CD4-positive, alpha-beta memory T cell (primary cell): ENCODE data around the gene ARID4A. TPM values are rescaled to one million over a fixed set of nuclear protein-coding genes. Genes with fewer than 3 reads are reported as not detected.

Experiments
- CTCF ChIA-PET: fragments of 350-600 bp; sonication (Branson Sonifier 250); formaldehyde crosslinking; loops from one replicate; lab custom pipeline; 2021; ENCODE audit warnings: inconsistent platforms; ENCODE audit not compliant: partially characterized antibody; lab: Charles Lee
- POLR2A ChIA-PET: fragments of 350-600 bp; sonication (Branson Sonifier 250); formaldehyde crosslinking; loops from one replicate; lab custom pipeline; 2021; ENCODE audit not compliant: partially characterized antibody; lab: Charles Lee
- DNase-seq, 5 donors: peaks; one replicate each; pipeline versions ENCODE4 v3.0.0 to v3.0.0-alpha.2; 2020 to 2022; ENCODE audit warnings: mixed read lengths in 1 of 5
- H3K27ac ChIP-seq: one replicate; pipeline ENCODE4 v1.7.0; 2013; ENCODE audit warnings: low read depth, low read length
- H3K27me3 ChIP-seq: 2 replicates; pipeline ENCODE4 v1.7.0; 2013; ENCODE audit warnings: mild to moderate bottlenecking, low read length, moderate library complexity; ENCODE audit not compliant: insufficient read depth
- H3K36me3 ChIP-seq: 2 replicates; pipeline ENCODE4 v1.7.0; 2013; ENCODE audit warnings: mild to moderate bottlenecking, low read length, moderate library complexity; ENCODE audit not compliant: insufficient read depth
- H3K4me1 ChIP-seq: 2 replicates; pipeline ENCODE4 v1.7.0; 2013; ENCODE audit warnings: mild to moderate bottlenecking, low read length, moderate library complexity; ENCODE audit not compliant: insufficient read depth
- H3K4me3 ChIP-seq, 2 donors: one replicate each; pipeline ENCODE4 v1.7.0; 2013; ENCODE audit warnings: low read length in 2 of 2, mild to moderate bottlenecking in 1 of 2
- H3K9me3 ChIP-seq, 2 donors: one replicate each; pipeline ENCODE4 v1.7.0; 2013; ENCODE audit warnings: low read length in 2 of 2, control low read depth in 1 of 2; ENCODE audit not compliant: control insufficient read depth in 1 of 2
- H3K27ac Mint-ChIP-seq, 7 donors: one replicate each; pipeline ENCODE4 v1.8.0; 2020 to 2021; ENCODE audit warnings: mixed read lengths in 7 of 7, mild to moderate bottlenecking in 6 of 7, inconsistent platforms in 3 of 7, moderate library complexity in 3 of 7
- H3K27me3 Mint-ChIP-seq, 2 donors: one replicate each; pipeline ENCODE4 v1.8.0; 2020 to 2021; ENCODE audit warnings: mixed read lengths in 2 of 2
- H3K36me3 Mint-ChIP-seq, 2 donors: one replicate each; pipeline ENCODE4 v1.8.0; 2020 to 2021; ENCODE audit warnings: mixed read lengths in 2 of 2, inconsistent platforms in 1 of 2, mild to moderate bottlenecking in 1 of 2
- H3K4me1 Mint-ChIP-seq, 4 donors: one replicate each; pipeline ENCODE4 v1.8.0; 2020 to 2021; ENCODE audit warnings: mixed read lengths in 4 of 4, mild to moderate bottlenecking in 1 of 4
- H3K4me3 Mint-ChIP-seq, 8 donors: one replicate each; pipeline ENCODE4 v1.8.0; 2020 to 2021; ENCODE audit warnings: mixed read lengths in 8 of 8, mild to moderate bottlenecking in 7 of 8, moderate library complexity in 6 of 8, inconsistent platforms in 3 of 8
- H3K9me3 Mint-ChIP-seq, 8 donors: one replicate each; pipeline ENCODE4 v1.8.0; 2020 to 2021; ENCODE audit warnings: mixed read lengths in 8 of 8, mild to moderate bottlenecking in 5 of 8, inconsistent platforms in 3 of 8, moderate library complexity in 1 of 8
- intact Hi-C: fragments of 100-400 bp; cut with micrococcal nuclease; formaldehyde crosslinking; loops from one replicate; pipeline ENCODE4 v1.15.1; 2023
- polyA plus RNA-seq, 2 donors: library from polyadenylated mRNA; unstranded; fragments of 300-500 nt; fragmentation: Illumina TruSeq; gene quantifications; one replicate each; pipeline ENCODE4 v1.2.3, GENCODE V29; 2021
- total RNA-seq, 2 experiments: library from RNA; stranded (reverse); gene quantifications; one replicate each; pipeline ENCODE4 v1.2.3, GENCODE V29; 2021

Gene ARID4A
- total and polyA plus RNA-seq, 4 experiments from 2014 or later: 12.8 to 84.1 (median 58.8) TPM

- no peaks in the 10 kb centered on the region for H3K27me3 ChIP-seq
- no peak overlapping the region for H3K27ac ChIP-seq
- no peaks in the 10 kb centered on the region for H3K4me1 ChIP-seq
- H3K4me3 ChIP-seq: no peak overlapping the region
- Mint-ChIP-seq H3K36me3 (peaks cover 55 to 63% of the 10 kb centered on the region in 2 donors), H3K27me3 (no peaks in the 10 kb centered on the region), H3K27ac (peak overlapping the region in 2 of 7 donors; percentile 46 to 48), H3K4me1 (peaks cover 0 to 4% (median under 1%) of the 10 kb centered on the region in 4 donors), H3K4me3 (no peak overlapping the region), H3K9me3 (no peaks in the 10 kb centered on the region)
- intact Hi-C loops: no loop called here
- H3K9me3 ChIP-seq: no peaks in the 10 kb centered on the region
- CTCF ChIA-PET: no interaction called here
- POLR2A ChIA-PET: no interaction called here
- H3K36me3 ChIP-seq: peaks cover 61% of the 10 kb centered on the region
- DNase-seq: no peak
Measured at GRCh38 chr14:58368956-58369355, 70.6 kb downstream of the ARID4A start.

DNA sequence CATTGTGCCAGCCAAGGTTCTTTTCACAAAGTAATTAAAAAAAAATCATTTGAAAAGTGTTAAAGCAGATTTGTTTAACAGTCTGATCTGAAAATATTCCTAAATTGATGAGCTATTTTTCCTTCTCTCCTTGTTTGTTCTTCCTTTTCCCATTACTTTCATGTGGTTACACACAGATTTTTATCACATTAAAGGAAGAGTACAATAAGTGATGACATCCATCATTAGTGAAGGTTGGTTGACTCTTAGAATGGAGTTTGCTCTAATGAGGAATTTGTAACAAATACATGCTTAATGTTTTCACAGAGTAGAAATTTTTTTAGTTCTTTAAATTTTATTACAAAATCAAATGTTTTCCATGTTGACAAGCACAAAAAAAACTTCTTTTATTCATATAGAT, 78.4 kb downstream of the ARID4A start:
- Mint-ChIP-seq H3K36me3 (peaks cover 46 to 50% of the 10 kb centered on the region in 2 donors), H3K27ac (no peak overlapping the region), H3K4me1 (peaks cover 0 to 5% (median 2%) of the 10 kb centered on the region in 4 donors), H3K9me3 (no peaks in the 10 kb centered on the region), H3K27me3 (no peaks in the 10 kb centered on the region), H3K4me3 (no peak overlapping the region)
- no peak for DNase-seq
- H3K27me3 ChIP-seq: no peaks in the 10 kb centered on the region
- H3K4me3 ChIP-seq: no peak overlapping the region
- no peak overlapping the region for H3K27ac ChIP-seq
- ChIA-PET CTCF (interaction anchor here (0.9 to 1.3 kb wide), 2 partner anchors 18 to 20 kb away, joined by 3 to 4 read pairs; no protein-coding TSS in a partner anchor), POLR2A (interaction anchor here (0.6 kb wide), 1 partner anchor 50 kb away, joined by 3 read pairs; the partner anchor contains the start of gene TIMM9)
- no peaks in the 10 kb centered on the region for H3K4me1 ChIP-seq
- H3K36me3 ChIP-seq: peaks cover 14% of the 10 kb centered on the region
- no peaks in the 10 kb centered on the region for H3K9me3 ChIP-seq
- intact Hi-C loops: no loop called here

- intact Hi-C loops: no loop called here
- no peaks in the 10 kb centered on the region for H3K27me3 Mint-ChIP-seq
- POLR2A ChIA-PET: no interaction called here
- H3K27ac Mint-ChIP-seq: no peak overlapping the region
- H3K9me3 Mint-ChIP-seq: peaks cover 0 to 1% (median 0%) of the 10 kb centered on the region in 8 donors
- no peak overlapping the region for H3K27ac ChIP-seq
- DNase-seq: no peak
- peaks cover 4 to 6% (median 4%) of the 10 kb centered on the region in 4 donors for H3K4me1 Mint-ChIP-seq
- peaks cover 6% of the 10 kb centered on the region for H3K4me1 ChIP-seq
- CTCF ChIA-PET: no interaction called here
- no peaks in the 10 kb centered on the region for H3K27me3 ChIP-seq
- H3K9me3 ChIP-seq: no peaks in the 10 kb centered on the region
- no peaks in the 10 kb centered on the region for H3K36me3 ChIP-seq
- H3K36me3 Mint-ChIP-seq: peaks cover 3 to 4% of the 10 kb centered on the region in 2 donors
- H3K4me3 Mint-ChIP-seq: no peak overlapping the region
- no peak overlapping the region for H3K4me3 ChIP-seq
Measured at GRCh38 chr14:58390830-58391229, 92.5 kb downstream of the ARID4A start.

DNA sequence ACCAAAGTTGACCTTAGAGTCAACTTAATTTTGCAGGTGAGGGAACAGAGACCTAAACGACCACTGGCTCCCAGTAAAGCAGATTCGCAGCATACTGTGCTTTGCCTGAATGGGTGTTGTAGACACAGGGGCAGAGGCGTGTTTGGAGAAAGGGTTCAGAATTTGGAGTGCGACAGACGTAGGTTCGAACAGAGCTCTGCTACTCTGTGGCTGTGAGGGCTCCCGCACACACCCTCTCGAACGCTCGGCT, 97.1 kb downstream of the ARID4A start:
- no peaks in the 10 kb centered on the region for H3K27me3 ChIP-seq
- Mint-ChIP-seq H3K27ac (peak overlapping the region; percentile 80 to 95 (median 88)), H3K36me3 (peaks cover 0 to 2% of the 10 kb centered on the region in 2 donors), H3K4me3 (peak overlapping the region; percentile 75 to 88 (median 84)), H3K9me3 (no peaks in the 10 kb centered on the region), H3K4me1 (peaks cover 7 to 21% (median 10%) of the 10 kb centered on the region in 4 donors), H3K27me3 (no peaks in the 10 kb centered on the region)
- POLR2A ChIA-PET: interaction anchor here (0.8 to 3.3 kb wide), 9 partner anchors 15 to 196 kb away, joined by 3 to 57 read pairs (median 4); partner anchors contain the start of genes ACTR10, ARID4A, KIAA0586 and PSMA3
- no peaks in the 10 kb centered on the region for H3K9me3 ChIP-seq
- H3K4me3 ChIP-seq: peak overlapping the region; percentile 24 to 48
- intact Hi-C loops: loop anchor here (1.0 kb wide), 2 partner anchors 32 to 287 kb away; partner anchors contain the start of genes KIAA0586 and TIMM9
- CTCF ChIA-PET: interaction anchor here (0.5 to 5.1 kb wide), 12 partner anchors 14 to 287 kb away, joined by 3 to 49 read pairs (median 7); partner anchors contain the start of genes ARID4A, KIAA0586 and TIMM9
- no peak for DNase-seq
- H3K36me3 ChIP-seq: no peaks in the 10 kb centered on the region
- peak overlapping the region; percentile 56 for H3K27ac ChIP-seq
- peaks cover 12% of the 10 kb centered on the region for H3K4me1 ChIP-seq

- H3K27ac ChIP-seq: peak within 1 kb of the TSS; percentile 56
- no peaks in the 10 kb centered on the region for H3K9me3 ChIP-seq
- H3K36me3 Mint-ChIP-seq: peaks cover 0 to 2% of the 10 kb centered on the region in 2 donors
- H3K4me3 ChIP-seq: peak within 1 kb of the TSS; percentile 24 to 48
- no peaks in the 10 kb centered on the region for H3K36me3 ChIP-seq
- H3K27me3 Mint-ChIP-seq: no peaks in the 10 kb centered on the region
- peak within 1 kb of the TSS; percentile 88 to 95 (median 93) for H3K27ac Mint-ChIP-seq
- no peaks in the 10 kb centered on the region for H3K27me3 ChIP-seq
- intact Hi-C loops: loop anchor here (1.0 kb wide), 2 partner anchors 31 to 288 kb away; partner anchors contain the start of genes KIAA0586 and TIMM9
- H3K4me3 Mint-ChIP-seq: peak within 1 kb of the TSS; percentile 83 to 91 (median 88)
- H3K4me1 Mint-ChIP-seq: peaks cover 7 to 21% (median 10%) of the 10 kb centered on the region in 4 donors
- CTCF ChIA-PET: interaction anchor here (0.5 to 5.1 kb wide), 25 partner anchors 9 to 288 kb away, joined by 3 to 49 read pairs (median 4); partner anchors contain the start of genes ARID4A, KIAA0586 and TIMM9
- H3K9me3 Mint-ChIP-seq: no peaks in the 10 kb centered on the region
- peaks cover 12% of the 10 kb centered on the region for H3K4me1 ChIP-seq
- POLR2A ChIA-PET: interaction anchor here (0.7 to 3.3 kb wide), 12 partner anchors 14 to 196 kb away, joined by 3 to 57 read pairs (median 4); partner anchors contain the start of genes ACTR10, ARID4A, KIAA0586 and PSMA3
- peak; percentile 70 to 81 (median 72) for DNase-seq
Measured at GRCh38 chr14:58395812-58396788, 97.7 kb downstream of the ARID4A start, which contains the start of gene TOMM20L. TSS of gene TOMM20L (plus strand) at chr14:58395930. CDS start at chr14:58395958, 28 bp downstream.

DNA sequence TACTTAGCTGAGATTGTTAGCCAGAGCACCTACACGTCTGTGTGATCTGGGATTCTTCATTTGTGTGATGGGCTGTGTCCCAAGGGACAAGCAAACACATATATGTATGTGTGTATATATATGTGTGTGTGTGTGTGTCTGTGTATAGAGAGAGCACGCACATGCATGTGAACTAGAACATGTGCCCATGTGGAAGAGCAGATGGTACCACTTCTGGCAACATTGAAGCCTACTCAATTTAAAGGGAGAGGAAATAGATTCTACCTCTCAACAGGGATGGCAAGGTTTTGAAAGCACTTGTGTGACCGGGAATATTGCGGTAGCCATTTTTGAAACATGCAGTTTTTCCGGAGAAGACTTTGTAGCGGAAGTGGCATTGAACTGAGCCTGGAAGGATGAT, 98.8 kb downstream of the ARID4A start:
- Mint-ChIP-seq H3K4me3 (peak overlapping the region in 6 of 8 donors; percentile 2 to 91 (median 86)), H3K36me3 (peaks cover 0 to 2% of the 10 kb centered on the region in 2 donors), H3K4me1 (peaks cover 7 to 21% (median 11%) of the 10 kb centered on the region in 4 donors), H3K27ac (peak overlapping the region in 6 of 7 donors; percentile 42 to 87 (median 59)), H3K9me3 (no peaks in the 10 kb centered on the region), H3K27me3 (no peaks in the 10 kb centered on the region)
- H3K4me3 ChIP-seq: no peak overlapping the region
- H3K27ac ChIP-seq: no peak overlapping the region
- ChIA-PET POLR2A (interaction anchor here (1.1 to 2.1 kb wide), 2 partner anchors 27 to 197 kb away, joined by 3 to 11 read pairs; partner anchors contain the start of gene ACTR10), CTCF (interaction anchor here (1.0 to 5.1 kb wide), 10 partner anchors 8 to 289 kb away, joined by 3 to 49 read pairs (median 10); partner anchors contain the start of genes KIAA0586 and TIMM9)
- no peaks in the 10 kb centered on the region for H3K9me3 ChIP-seq
- H3K4me1 ChIP-seq: peaks cover 12% of the 10 kb centered on the region
- no peak for DNase-seq
- intact Hi-C loops: no loop called here
- no peaks in the 10 kb centered on the region for H3K27me3 ChIP-seq
- no peaks in the 10 kb centered on the region for H3K36me3 ChIP-seq
